Transverse colon (tissue), 4 donors: Measurements from ENCODE around the gene RGS4. TPM values are rescaled to one million over a fixed set of nuclear protein-coding genes. Genes with fewer than 3 reads are reported as not detected.

Source experiments
- DNase-seq: peaks from one replicate; pipeline ENCODE4 v3.0.0-alpha.2; 2019
- H3K27ac ChIP-seq, 4 donors: fragments of 200-600 bp; sonication (generic); 2 replicates each; pipeline ENCODE4 v1.5.1; 2016 to 2018; ENCODE audit warnings: inconsistent platforms in 4 of 4
- H3K27me3 ChIP-seq: fragments of 200-600 bp; sonication (generic); 2 replicates; pipeline ENCODE4 v1.5.1; 2017; ENCODE audit warnings: inconsistent platforms
- H3K36me3 ChIP-seq, 4 donors: fragments of 200-600 bp; sonication (generic); 2 replicates each; pipeline ENCODE4 v1.5.1; 2017 to 2019; ENCODE audit warnings: inconsistent platforms in 4 of 4
- H3K4me1 ChIP-seq, 4 donors: fragments of 200-600 bp; sonication (generic); 2 replicates each; pipeline ENCODE4 v1.5.1; 2017 to 2020; ENCODE audit warnings: inconsistent platforms in 4 of 4
- H3K4me3 ChIP-seq, 4 donors: fragments of 200-600 bp; sonication (generic); 1 replicate in 1 of 4; 2 replicates in 3 of 4; pipeline versions ENCODE4 v1.5.1 to v1.6.1; 2017 to 2019; ENCODE audit warnings: inconsistent platforms in 4 of 4
- H3K9me3 ChIP-seq, 2 donors: fragments of 200-600 bp; sonication (generic); 2 replicates each; pipeline ENCODE4 v1.5.1; 2017 to 2019; ENCODE audit warnings: inconsistent platforms in 2 of 2
- CTCF ChIP-seq, 5 experiments: fragments of 200-600 bp in 3 of 5; fragments of 450-650 bp in 2 of 5; sonication (generic) in 3 of 5; IDR thresholded peaks; 1 replicate in 2 of 5; 2 replicates in 3 of 5; pipeline ENCODE4 v1.5.1; 2016 to 2017; ENCODE audit warnings: antibody characterized with exemption in 5 of 5, inconsistent platforms in 3 of 5, mild to moderate bottlenecking in 2 of 5, moderate library complexity in 1 of 5
- EP300 ChIP-seq: sonication (generic); formaldehyde crosslinking; IDR thresholded peaks from one replicate; pipeline ENCODE4 v1.6.1; 2017; ENCODE audit warnings: antibody characterized with exemption, low read depth
- POLR2A ChIP-seq: fragments of 450-650 bp; IDR thresholded peaks from one replicate; pipeline ENCODE4 v1.6.1; 2016; ENCODE audit warnings: antibody characterized with exemption, mild to moderate bottlenecking, moderate library complexity
- POLR2AphosphoS5 ChIP-seq, 3 donors: sonication (generic); formaldehyde crosslinking; IDR thresholded peaks; one replicate each; pipeline ENCODE4 v1.6.1; 2016; ENCODE audit warnings: antibody characterized with exemption in 3 of 3
- WGBS, 2 donors: methylation state at CpG; one replicate each; pipeline ENCODE4 v1.1.5; 2018; ENCODE audit warnings: low coverage in 1 of 2; 5-methylcytosine and 5-hydroxymethylcytosine counted together
- in situ Hi-C, 4 donors: fragments of 200-750 bp; cut with MboI; loops; one replicate each; pipeline versions ENCODE4 v1.15.0 to v1.15.1; 2017; ENCODE audit warnings: low sequenced_read_pairs in 3 of 4, low pct_ligation_motif_present in 1 of 4, low pct_unique_long_range_greater_than_20kb in 1 of 4
- intact Hi-C: fragments of 100-400 bp; cut with DNase I; formaldehyde crosslinking; loops from one replicate; pipeline ENCODE4 v1.15.1; 2023; ENCODE audit warnings: low total_unique reads
- total RNA-seq, 4 donors: library from RNA; depleted of rRNA; stranded (reverse); fragments of >200 nt; gene quantifications; one replicate each; pipeline ENCODE4 v1.1.0, GENCODE V29; 2016

RGS4 gene
- total RNA-seq, 4 donors from 2014 or later, result 0.37 to 2.2 (median 1.8) TPM

- Histone ChIP-seq H3K27me3 (no peaks in the 10 kb centered on the region), H3K9me3 (no peaks in the 10 kb centered on the region), H3K4me1 (peaks cover 0 to 4% (median 0%) of the 10 kb centered on the region in 4 donors), H3K27ac (no peak overlapping the region), H3K36me3 (no peaks in the 10 kb centered on the region), H3K4me3 (no peak overlapping the region)
- in situ Hi-C loops (no loop called here), intact Hi-C loops (no loop called here)
- 69 to 76% methylated on average over 3 of the region's 3 CpGs for WGBS, 2 donors
- TF ChIP-seq POLR2A (no peak), EP300 (no peak), CTCF (IDR thresholded peaks at IDR 0.05) (no peak), POLR2AphosphoS5 (IDR thresholded peaks at IDR 0.05) (no peak)
- DNase-seq, result no peak
These were observed 21.3 kb downstream of the RGS4 start for GRCh38 chr1:163090321-163090945.

GRCh38 chr1:163093169-163093568 lies 24.0 kb downstream of the RGS4 start:
- 41 to 61% methylated on average over 4 of the region's 4 CpGs for whole genome bisulfite sequencing, 2 donors
- no peaks in the 10 kb centered on the region for H3K36me3 ChIP-seq
- in situ Hi-C loops (no loop called here), intact Hi-C loops (no loop called here)
- H3K27ac ChIP-seq, result no peak overlapping the region
- no peaks in the 10 kb centered on the region for H3K9me3 ChIP-seq
- H3K27me3 ChIP-seq, result no peaks in the 10 kb centered on the region
- H3K4me3 ChIP-seq, result no peak overlapping the region
- TF ChIP-seq POLR2AphosphoS5 (IDR thresholded peaks at IDR 0.05) (no peak), CTCF (IDR thresholded peaks at IDR 0.05) (no peak), POLR2A (no peak), EP300 (no peak)
- no peak for DNase-seq
- no peaks in the 10 kb centered on the region for H3K4me1 ChIP-seq

- in situ Hi-C loops (no loop called here), intact Hi-C loops (no loop called here)
- WGBS, 2 donors, result 82% methylated on average over 9 of the region's 9 CpGs; no CpG with 5 or more reads in 1 of the 2 donors
- no peaks in the 10 kb centered on the region for H3K27me3 ChIP-seq
- H3K9me3 ChIP-seq, result no peaks in the 10 kb centered on the region
- no peak overlapping the region for H3K27ac ChIP-seq
- no peak for DNase-seq
- no peak overlapping the region for H3K4me3 ChIP-seq
- H3K36me3 ChIP-seq, result no peaks in the 10 kb centered on the region
- no peaks in the 10 kb centered on the region for H3K4me1 ChIP-seq
- no peak for TF ChIP-seq POLR2AphosphoS5 (IDR thresholded peaks at IDR 0.05)
- TF ChIP-seq POLR2A, result no peak
- TF ChIP-seq EP300, result no peak
- no peak for TF ChIP-seq CTCF (IDR thresholded peaks at IDR 0.05)
These were observed 24.4 kb downstream of the RGS4 start for GRCh38 chr1:163093579-163093978.

GRCh38 chr1:163094182-163094581 lies 25.0 kb downstream of the RGS4 start:
- no peaks in the 10 kb centered on the region for H3K36me3 ChIP-seq
- no peaks in the 10 kb centered on the region for H3K27me3 ChIP-seq
- WGBS, 2 donors, result 41 to 51% methylated on average over 4 of the region's 4 CpGs
- no peak for DNase-seq
- no peak overlapping the region for H3K4me3 ChIP-seq
- in situ Hi-C loops, result no loop called here
- no peaks in the 10 kb centered on the region for H3K4me1 ChIP-seq
- H3K9me3 ChIP-seq, result no peaks in the 10 kb centered on the region
- TF ChIP-seq CTCF (IDR thresholded peaks at IDR 0.05) (no peak), EP300 (no peak), POLR2AphosphoS5 (IDR thresholded peaks at IDR 0.05) (no peak), POLR2A (no peak)
- intact Hi-C loops, result no loop called here
- H3K27ac ChIP-seq, result no peak overlapping the region
